Measurements from ENCODE around the gene RAP1GAP2. TPM values are rescaled to one million over a fixed set of nuclear protein-coding genes. Genes with fewer than 3 reads are reported as not detected.
A peak's percentile ranks its signal among the peaks of the same experiment; 100 is the strongest.

RAP1GAP2 gene
- polyA plus RNA-seq, 4 donors: 4.9 to 24.6 (median 8.4) TPM

DNA sequence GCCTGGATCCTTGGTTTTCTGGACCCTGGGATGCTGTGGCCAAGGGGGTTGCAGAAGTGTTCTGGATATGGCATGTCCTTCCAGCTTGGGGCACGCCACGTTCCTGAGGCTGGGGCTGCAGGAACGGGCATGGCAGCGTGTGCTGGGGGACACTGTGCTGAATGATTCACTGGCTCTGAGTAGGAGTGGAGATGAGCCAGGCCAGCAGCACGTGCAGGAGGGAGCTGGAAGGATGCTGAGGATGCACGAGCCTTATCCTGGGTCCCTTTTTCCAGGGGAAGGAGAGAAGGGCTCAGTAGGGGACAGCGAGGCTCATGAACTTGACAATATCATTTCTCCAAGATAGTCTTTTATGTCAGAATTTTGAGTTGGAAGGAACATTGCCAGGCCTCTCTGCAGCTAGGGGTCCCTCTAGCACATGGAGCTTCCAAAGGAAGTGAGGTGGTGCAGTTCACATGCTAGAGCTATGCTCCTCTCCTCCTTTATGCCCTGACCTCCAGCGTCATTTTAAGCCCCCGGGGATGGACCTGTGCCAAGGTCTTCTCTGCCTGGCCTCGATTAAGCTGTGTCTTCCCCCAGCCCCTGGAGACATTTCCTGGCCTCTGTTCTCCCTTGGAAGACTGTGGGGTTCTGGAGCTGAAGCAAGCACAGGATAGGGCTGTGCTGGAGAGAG, 141.2 kb downstream of the RAP1GAP2 start:
- DNase-seq: no peak
- Histone ChIP-seq H3K27ac (ENCODE audit: low read depth in 1 of 3, low read length in 2 of 3) (no peak overlapping the region), H3K36me3 (ENCODE audit: control insufficient read depth in 3 of 3, insufficient read depth in 2 of 3, low read depth in 1 of 3, low read length in 3 of 3) (peaks cover 0 to 11% (median 0%) of the 10 kb centered on the region in 3 donors), H3K9me3 (ENCODE audit: control insufficient read depth in 2 of 2, insufficient read depth in 1 of 2, low read depth in 1 of 2, low read length in 1 of 2) (no peaks in the 10 kb centered on the region), H3K27me3 (ENCODE audit: control insufficient read depth in 3 of 3, insufficient read depth in 3 of 3, low read length in 3 of 3) (no peaks in the 10 kb centered on the region), H3K4me1 (ENCODE audit: control insufficient read depth in 3 of 3, insufficient read depth in 2 of 3, low read depth in 1 of 3, low read length in 2 of 3) (peaks cover 0 to 6% (median 0%) of the 10 kb centered on the region in 3 donors), H3K4me3 (ENCODE audit: low read depth in 1 of 3, low read length in 3 of 3) (no peak overlapping the region)
- WGBS, 3 donors: 64 to 68% (median 68%) methylated on average over 9 to 10 of the region's 10 CpGs
- no peak for FAIRE-seq

DNA sequence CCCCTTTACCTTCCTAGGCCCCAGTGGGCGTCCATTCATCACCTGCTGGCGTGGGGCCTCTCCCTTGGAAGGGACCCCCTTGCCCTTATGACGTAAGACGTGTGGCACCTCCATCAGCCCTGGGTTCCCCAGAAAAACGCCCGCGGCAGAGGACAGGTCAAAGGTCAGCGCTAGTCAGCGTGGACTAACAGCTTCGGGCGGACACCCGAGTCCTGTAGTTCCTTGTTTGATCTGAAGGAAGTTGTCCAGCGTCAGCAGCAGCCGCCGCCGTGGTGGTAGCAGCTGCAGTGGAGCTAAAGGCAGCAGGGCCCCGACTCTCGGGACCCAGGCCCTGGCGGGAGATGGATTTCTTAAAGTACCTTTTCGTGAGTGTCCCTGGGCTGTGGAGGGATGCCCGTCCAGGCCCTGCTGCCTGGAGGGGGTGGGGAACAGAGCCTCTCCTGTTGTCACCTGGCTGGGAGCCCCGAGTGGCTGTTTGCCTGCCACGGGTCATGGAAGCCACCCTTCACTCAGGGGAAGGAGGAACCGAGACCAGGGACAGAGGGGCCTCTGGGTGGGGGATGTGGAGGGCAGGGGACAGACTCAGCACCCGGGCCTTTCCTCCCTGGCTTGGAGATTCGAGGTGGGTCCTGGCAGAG, 143.6 kb downstream of the RAP1GAP2 start:
- Histone ChIP-seq H3K9me3 (ENCODE audit: control insufficient read depth in 2 of 2, insufficient read depth in 1 of 2, low read depth in 1 of 2, low read length in 1 of 2) (no peaks in the 10 kb centered on the region), H3K27me3 (ENCODE audit: control insufficient read depth in 3 of 3, insufficient read depth in 3 of 3, low read length in 3 of 3) (no peaks in the 10 kb centered on the region), H3K27ac (ENCODE audit: low read depth in 1 of 3, low read length in 2 of 3) (peak overlapping the region in 2 of 3 donors; percentile 21 to 45), H3K4me3 (ENCODE audit: low read depth in 1 of 3, low read length in 3 of 3) (peak overlapping the region in 1 of 3 donors; percentile 33), H3K36me3 (ENCODE audit: control insufficient read depth in 3 of 3, insufficient read depth in 2 of 3, low read depth in 1 of 3, low read length in 3 of 3) (peaks cover 0 to 7% (median 0%) of the 10 kb centered on the region in 3 donors), H3K4me1 (ENCODE audit: control insufficient read depth in 3 of 3, insufficient read depth in 2 of 3, low read depth in 1 of 3, low read length in 2 of 3) (peaks cover 0 to 6% (median 0%) of the 10 kb centered on the region in 3 donors)
- peak; percentile 31 to 58 for DNase-seq
- FAIRE-seq: no peak
- WGBS, 3 donors: 19 to 60% (median 43%) methylated on average over 26 of the region's 26 CpGs

DNA sequence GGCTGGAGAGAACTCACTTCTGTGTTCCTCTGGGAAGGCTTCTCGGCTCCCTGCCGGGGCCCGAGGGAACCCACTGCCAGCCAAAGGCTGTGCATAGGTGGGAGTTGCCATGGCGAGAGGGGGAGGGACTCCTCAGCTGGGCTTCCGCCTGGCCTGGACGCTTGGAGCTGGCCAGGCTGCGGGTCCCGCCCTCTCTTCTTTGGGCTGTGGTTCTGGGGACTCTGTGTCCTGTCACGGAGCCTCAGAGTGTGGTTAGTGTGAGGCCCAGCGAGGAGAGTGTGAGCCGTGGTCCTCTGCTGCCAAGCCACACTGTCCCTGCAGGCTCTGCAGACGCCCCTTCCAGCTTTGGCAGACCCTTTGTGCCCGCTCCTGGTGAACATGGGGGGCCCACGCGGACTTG, 144.1 kb downstream of the RAP1GAP2 start:
- H3K27ac ChIP-seq (ENCODE audit: low read depth in 1 of 3, low read length in 2 of 3): peak overlapping the region in 2 of 3 donors; percentile 21 to 45
- peaks cover 0 to 6% (median 0%) of the 10 kb centered on the region in 3 donors for H3K4me1 ChIP-seq (ENCODE audit: control insufficient read depth in 3 of 3, insufficient read depth in 2 of 3, low read depth in 1 of 3, low read length in 2 of 3)
- FAIRE-seq: no peak
- H3K27me3 ChIP-seq (ENCODE audit: control insufficient read depth in 3 of 3, insufficient read depth in 3 of 3, low read length in 3 of 3): no peaks in the 10 kb centered on the region
- no peaks in the 10 kb centered on the region for H3K9me3 ChIP-seq (ENCODE audit: control insufficient read depth in 2 of 2, insufficient read depth in 1 of 2, low read depth in 1 of 2, low read length in 1 of 2)
- 66 to 82% (median 75%) methylated on average over 14 to 15 of the region's 15 CpGs for WGBS, 3 donors
- H3K4me3 ChIP-seq (ENCODE audit: low read depth in 1 of 3, low read length in 3 of 3): peak overlapping the region in 1 of 3 donors; percentile 33
- peak in 1 of 2 donors; percentile 13 for DNase-seq
- peaks cover 0 to 7% (median 0%) of the 10 kb centered on the region in 3 donors for H3K36me3 ChIP-seq (ENCODE audit: control insufficient read depth in 3 of 3, insufficient read depth in 2 of 3, low read depth in 1 of 3, low read length in 3 of 3)

DNA sequence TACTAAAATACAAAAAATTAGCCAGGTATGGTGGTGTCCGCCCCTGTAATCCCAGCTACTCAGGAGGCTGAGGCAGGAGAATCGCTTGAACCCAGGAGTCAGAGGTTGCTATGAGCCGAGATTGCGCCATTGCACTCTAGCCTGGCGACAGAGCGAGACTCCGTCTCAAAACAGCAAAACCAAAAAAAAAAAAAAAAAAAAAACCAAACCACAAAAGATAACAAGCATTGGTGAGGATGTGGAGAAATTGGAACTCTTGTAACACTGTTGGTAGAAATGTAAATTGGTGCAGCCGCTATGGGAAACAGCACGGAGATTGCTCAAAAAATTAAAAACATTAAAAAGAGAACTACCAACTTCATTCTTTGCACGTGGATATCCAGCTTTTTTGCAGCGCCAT, 147.7 kb downstream of the RAP1GAP2 start:
- FAIRE-seq (no peak), DNase-seq (no peak)
- no peak overlapping the region for H3K4me3 ChIP-seq (ENCODE audit: low read depth in 1 of 3, low read length in 3 of 3)
- no peaks in the 10 kb centered on the region for H3K27me3 ChIP-seq (ENCODE audit: control insufficient read depth in 3 of 3, insufficient read depth in 3 of 3, low read length in 3 of 3)
- peaks cover 0 to 4% (median 0%) of the 10 kb centered on the region in 3 donors for H3K36me3 ChIP-seq (ENCODE audit: control insufficient read depth in 3 of 3, insufficient read depth in 2 of 3, low read depth in 1 of 3, low read length in 3 of 3)
- no peaks in the 10 kb centered on the region for H3K9me3 ChIP-seq (ENCODE audit: control insufficient read depth in 2 of 2, insufficient read depth in 1 of 2, low read depth in 1 of 2, low read length in 1 of 2)
- 71 to 85% (median 74%) methylated on average over 11 of the region's 11 CpGs for WGBS, 3 donors
- H3K4me1 ChIP-seq (ENCODE audit: control insufficient read depth in 3 of 3, insufficient read depth in 2 of 3, low read depth in 1 of 3, low read length in 2 of 3): peaks cover 0 to 6% (median 0%) of the 10 kb centered on the region in 3 donors
- H3K27ac ChIP-seq (ENCODE audit: low read depth in 1 of 3, low read length in 2 of 3): no peak overlapping the region

DNA sequence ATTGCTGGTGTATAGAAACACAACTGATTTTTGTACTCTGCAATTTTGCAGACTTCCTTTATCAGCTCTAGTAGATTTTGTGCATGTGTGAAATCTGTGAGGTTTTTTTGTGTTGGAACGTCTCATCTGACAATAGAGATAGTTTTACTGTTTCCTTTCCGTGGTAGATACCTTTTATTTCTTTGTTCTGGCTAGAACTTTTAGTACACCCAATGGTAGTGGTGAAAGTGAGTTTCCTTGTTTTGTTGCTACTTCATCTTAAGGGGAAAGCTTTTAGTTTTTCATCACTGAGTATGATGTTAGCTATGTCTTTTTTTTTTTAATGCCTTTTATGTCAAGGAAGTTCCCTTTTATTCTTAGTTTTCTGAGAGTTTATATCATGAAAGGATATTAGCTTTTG, 149.1 kb downstream of the RAP1GAP2 start:
- Histone ChIP-seq H3K4me1 (ENCODE audit: control insufficient read depth in 3 of 3, insufficient read depth in 2 of 3, low read depth in 1 of 3, low read length in 2 of 3) (no peaks in the 10 kb centered on the region), H3K27me3 (ENCODE audit: control insufficient read depth in 3 of 3, insufficient read depth in 3 of 3, low read length in 3 of 3) (no peaks in the 10 kb centered on the region), H3K36me3 (ENCODE audit: control insufficient read depth in 3 of 3, insufficient read depth in 2 of 3, low read depth in 1 of 3, low read length in 3 of 3) (peaks cover 0 to 4% (median 0%) of the 10 kb centered on the region in 3 donors), H3K27ac (ENCODE audit: low read depth in 1 of 3, low read length in 2 of 3) (no peak overlapping the region), H3K9me3 (ENCODE audit: control insufficient read depth in 2 of 2, insufficient read depth in 1 of 2, low read depth in 1 of 2, low read length in 1 of 2) (no peaks in the 10 kb centered on the region), H3K4me3 (ENCODE audit: low read depth in 1 of 3, low read length in 3 of 3) (no peak overlapping the region)
- FAIRE-seq (no peak), DNase-seq (no peak)
- 42 to 57% (median 55%) methylated on average over 2 of the region's 2 CpGs for WGBS, 3 donors

DNA sequence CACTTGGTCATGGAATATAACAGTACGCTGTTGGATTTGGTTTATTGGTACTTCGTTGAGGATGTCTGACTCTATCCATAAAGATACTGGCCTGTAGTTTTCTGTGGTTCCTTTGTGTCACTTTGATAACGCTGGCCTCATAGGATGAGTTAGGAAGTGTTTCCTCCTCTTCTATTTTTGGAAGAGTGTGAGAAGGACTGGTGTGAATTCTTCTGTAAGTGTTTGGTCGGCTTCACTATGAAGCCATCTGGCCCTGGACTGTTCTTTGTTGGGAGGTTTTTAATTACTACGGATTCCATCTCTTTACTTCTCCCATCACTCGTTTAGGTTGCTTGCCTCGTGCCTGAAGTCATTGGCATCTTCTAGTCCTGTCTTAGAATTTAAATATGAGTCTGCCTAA, 149.9 kb downstream of the RAP1GAP2 start:
- WGBS, 3 donors: 75 to 88% (median 85%) methylated on average over 7 of the region's 7 CpGs

DNA sequence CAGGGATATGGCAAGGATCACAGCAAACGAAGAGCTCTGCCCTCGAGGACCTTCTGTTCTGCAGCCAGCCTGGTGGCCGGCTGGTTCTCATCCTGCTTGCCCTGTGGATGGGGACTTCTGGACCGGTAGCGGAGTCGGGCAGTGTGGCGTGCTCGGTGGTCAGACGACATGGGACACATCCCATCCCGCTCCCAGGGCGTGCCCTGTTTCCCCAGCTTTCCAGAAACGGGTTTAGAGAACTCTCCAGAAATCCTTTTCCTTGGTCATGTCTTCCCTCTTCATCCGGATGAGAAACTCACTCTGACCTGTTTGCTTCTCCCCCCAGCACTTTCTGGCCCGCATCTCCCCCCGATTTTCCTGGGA, 151.3 kb downstream of the RAP1GAP2 start:
- H3K4me1 ChIP-seq (ENCODE audit: control insufficient read depth in 3 of 3, insufficient read depth in 2 of 3, low read depth in 1 of 3, low read length in 2 of 3): no peaks in the 10 kb centered on the region
- FAIRE-seq (no peak), DNase-seq (no peak)
- no peak overlapping the region for H3K4me3 ChIP-seq (ENCODE audit: low read depth in 1 of 3, low read length in 3 of 3)
- no peak overlapping the region for H3K27ac ChIP-seq (ENCODE audit: low read depth in 1 of 3, low read length in 2 of 3)
- no peaks in the 10 kb centered on the region for H3K9me3 ChIP-seq (ENCODE audit: control insufficient read depth in 2 of 2, insufficient read depth in 1 of 2, low read depth in 1 of 2, low read length in 1 of 2)
- H3K27me3 ChIP-seq (ENCODE audit: control insufficient read depth in 3 of 3, insufficient read depth in 3 of 3, low read length in 3 of 3): no peaks in the 10 kb centered on the region
- no peaks in the 10 kb centered on the region for H3K36me3 ChIP-seq (ENCODE audit: control insufficient read depth in 3 of 3, insufficient read depth in 2 of 3, low read depth in 1 of 3, low read length in 3 of 3)
- WGBS, 3 donors: 88 to 90% (median 90%) methylated on average over 15 of the region's 15 CpGs

More for the DNA sequence above, 149.9 kb downstream of the RAP1GAP2 start:
- no peak overlapping the region for H3K27ac ChIP-seq (ENCODE audit: low read depth in 1 of 3, low read length in 2 of 3)
- H3K36me3 ChIP-seq (ENCODE audit: control insufficient read depth in 3 of 3, insufficient read depth in 2 of 3, low read depth in 1 of 3, low read length in 3 of 3): no peaks in the 10 kb centered on the region
- FAIRE-seq: no peak
- no peaks in the 10 kb centered on the region for H3K9me3 ChIP-seq (ENCODE audit: control insufficient read depth in 2 of 2, insufficient read depth in 1 of 2, low read depth in 1 of 2, low read length in 1 of 2)
- no peaks in the 10 kb centered on the region for H3K27me3 ChIP-seq (ENCODE audit: control insufficient read depth in 3 of 3, insufficient read depth in 3 of 3, low read length in 3 of 3)
- DNase-seq: no peak
- no peaks in the 10 kb centered on the region for H3K4me1 ChIP-seq (ENCODE audit: control insufficient read depth in 3 of 3, insufficient read depth in 2 of 3, low read depth in 1 of 3, low read length in 2 of 3)
- H3K4me3 ChIP-seq (ENCODE audit: low read depth in 1 of 3, low read length in 3 of 3): no peak overlapping the region

DNA sequence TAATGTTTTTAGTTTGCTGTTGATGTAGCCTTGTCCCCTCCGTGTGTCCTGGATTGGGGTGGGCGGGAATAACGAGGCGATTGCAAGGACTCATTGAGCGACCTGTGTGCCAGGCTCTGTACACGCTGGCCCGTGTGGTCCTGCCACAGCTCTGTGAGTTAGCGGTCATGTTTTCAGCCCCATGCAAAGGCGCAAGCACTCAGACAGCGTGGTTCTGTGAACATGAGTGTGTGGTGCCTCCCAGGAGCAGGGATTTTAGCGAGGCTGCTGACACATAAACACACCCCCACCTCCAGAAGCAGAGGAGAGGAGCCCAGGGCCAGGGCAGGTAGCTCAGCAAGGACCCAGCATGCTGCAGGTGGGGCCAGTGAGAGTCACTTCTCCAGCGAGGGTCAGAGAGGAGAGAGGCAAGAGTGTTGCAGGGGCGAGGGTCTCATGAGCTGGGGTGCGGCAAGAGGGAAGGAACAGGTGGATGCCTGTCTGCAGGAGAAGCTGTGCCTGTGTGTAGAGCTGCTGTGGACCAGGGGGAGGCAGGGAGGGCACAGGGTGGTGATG, 151.8 kb downstream of the RAP1GAP2 start:
- WGBS, 3 donors: 79 to 83% (median 82%) methylated on average over 14 of the region's 14 CpGs
- H3K4me3 ChIP-seq (ENCODE audit: low read depth in 1 of 3, low read length in 3 of 3): no peak overlapping the region
- DNase-seq (no peak), FAIRE-seq (no peak)
- H3K4me1 ChIP-seq (ENCODE audit: control insufficient read depth in 3 of 3, insufficient read depth in 2 of 3, low read depth in 1 of 3, low read length in 2 of 3): no peaks in the 10 kb centered on the region
- H3K9me3 ChIP-seq (ENCODE audit: control insufficient read depth in 2 of 2, insufficient read depth in 1 of 2, low read depth in 1 of 2, low read length in 1 of 2): no peaks in the 10 kb centered on the region
- H3K27ac ChIP-seq (ENCODE audit: low read depth in 1 of 3, low read length in 2 of 3): no peak overlapping the region
- H3K36me3 ChIP-seq (ENCODE audit: control insufficient read depth in 3 of 3, insufficient read depth in 2 of 3, low read depth in 1 of 3, low read length in 3 of 3): no peaks in the 10 kb centered on the region
- H3K27me3 ChIP-seq (ENCODE audit: control insufficient read depth in 3 of 3, insufficient read depth in 3 of 3, low read length in 3 of 3): no peaks in the 10 kb centered on the region
